GM12878 (cell line): ENCODE results near the gene C4B. TPM values are rescaled to one million over a fixed set of nuclear protein-coding genes. Genes with fewer than 3 reads are reported as not detected.
"Not testable (repeated sequence)": the region's sequence is repeated elsewhere in the genome, so short reads cannot be mapped to it uniquely, and the experiment has no call there.

Experiments
- ATAC-seq: fragments of 200-7000 bp; cut with Tn5 transposase; 3 replicates; pipeline ENCODE4 v1.9.1; 2020; ENCODE audit warnings: mild to moderate bottlenecking, moderate library complexity
- BruUV-seq: library from RNA; stranded (reverse); fragments of 400-500 nt; replicated peaks from 2 replicates; lab custom pipeline; 2021; lab: Mats Ljungman, UMichigan
- CTCF ChIA-PET: fragments of 300-600 bp; sonication (Branson Sonifier 250); formaldehyde crosslinking; extraction: SDS; loops from one replicate; lab custom pipeline; 2021; ENCODE audit warnings: inconsistent platforms; lab: Yijun Ruan, JAX
- POLR2A ChIA-PET: fragments of 350-600 bp; formaldehyde crosslinking; extraction: SDS; loops from one replicate; lab custom pipeline; 2021; ENCODE audit warnings: inconsistent platforms; lab: Charles Lee
- RAD21 ChIA-PET: fragments of 300-600 bp; sonication (Branson Sonifier 250); formaldehyde crosslinking; loops from one replicate; lab custom pipeline; 2023; ENCODE audit warnings: antibody characterized with exemption; ENCODE audit not compliant: unreplicated experiment; lab: Charles Lee
- SMC1A ChIA-PET: fragments of 300-600 bp; sonication (Branson Sonifier 250); formaldehyde crosslinking; loops from one replicate; lab custom pipeline; 2023; ENCODE audit not compliant: unreplicated experiment, uncharacterized antibody; lab: Charles Lee
- DNase-seq: peaks from one replicate; pipeline ENCODE4 v3.0.0-alpha.2; 2011; ENCODE audit warnings: low read depth, low spot score
- FAIRE-seq: peaks from 3 replicates; lab custom pipeline; 2011; peaks lifted over from hg19 to GRCh38; lab: Jason Lieb, UNC
- H2AFZ ChIP-seq: 2 replicates; pipeline ENCODE4 v1.6.0; 2011; ENCODE audit warnings: low read depth, low read length, control low read depth; ENCODE audit not compliant: control insufficient read depth
- H3K27ac ChIP-seq: 2 replicates; pipeline ENCODE4 v1.5.1; 2011; ENCODE audit warnings: control low read depth; ENCODE audit not compliant: control insufficient read depth, insufficient read depth
- H3K27me3 ChIP-seq, 2 experiments: replicated peaks in 1 of 2; 2 replicates each; pipeline versions ENCODE4 v1.6.0 to v1.6.1; 2011; ENCODE audit warnings: low read length in 1 of 2; ENCODE audit not compliant: control insufficient read depth in 2 of 2, insufficient read depth in 2 of 2
- H3K36me3 ChIP-seq, 2 experiments: 2 replicates each; pipeline ENCODE4 v1.5.1; 2011; ENCODE audit warnings: low read length in 1 of 2; ENCODE audit not compliant: control insufficient read depth in 2 of 2, insufficient read depth in 2 of 2
- H3K4me1 ChIP-seq: 2 replicates; pipeline ENCODE4 v1.6.1; 2011; ENCODE audit warnings: mild to moderate bottlenecking, low read length, moderate library complexity, mixed read lengths; ENCODE audit not compliant: control insufficient read depth, insufficient read depth
- H3K4me2 ChIP-seq: 2 replicates; pipeline ENCODE4 v1.6.0; 2011; ENCODE audit warnings: control low read depth; ENCODE audit not compliant: control insufficient read depth, insufficient read depth
- H3K4me3 ChIP-seq: fragments of 200-600 bp; sonication (generic); 2 replicates; pipeline ENCODE4 v1.5.1; 2016
- H3K79me2 ChIP-seq: 2 replicates; pipeline ENCODE4 v1.6.0; 2011; ENCODE audit warnings: low read length; ENCODE audit not compliant: control insufficient read depth, insufficient read depth
- H3K9ac ChIP-seq: 2 replicates; pipeline ENCODE4 v1.8.0; 2011; ENCODE audit warnings: low read length, control low read depth, mixed read lengths; ENCODE audit not compliant: control insufficient read depth, insufficient read depth
- H3K9me3 ChIP-seq: replicated peaks from 3 replicates; pipeline ENCODE4 v1.5.1; 2011; ENCODE audit warnings: mild to moderate bottlenecking, low read length; ENCODE audit not compliant: control insufficient read depth, insufficient read depth
- H4K20me1 ChIP-seq: 2 replicates; pipeline ENCODE4 v1.6.0; 2011; ENCODE audit not compliant: control insufficient read depth, insufficient read depth
- WGBS: methylation state at CpG from one replicate; pipeline ENCODE4 v1.1.6; 2016; ENCODE audit warnings: low lambda C conversion rate; ENCODE audit not compliant: insufficient replicate concordance, insufficient coverage; ENCODE audit errors: missing lambda C conversion rate; 5-methylcytosine and 5-hydroxymethylcytosine counted together
- in situ Hi-C: fragments of 300-500 bp; cut with MboI; formaldehyde crosslinking; loops from 9 replicates; pipeline ENCODE4 v1.14.3; 2018; ENCODE audit warnings: mixed read lengths
- intact Hi-C: fragments of 100-400 bp; cut with micrococcal nuclease; formaldehyde crosslinking; loops from one replicate; pipeline ENCODE4 v1.14.2; 2022; ENCODE audit not compliant: unreplicated experiment
- polyA plus RNA-seq, 11 experiments: library from polyadenylated mRNA; depleted of rRNA in 4 of 11; unstranded in 6 of 11; stranded (reverse) in 5 of 11; fragments of >200 nt; fragmentation: Nextera tagmentation in 4 of 11; fragmentation: Illumina TruSeq in 1 of 11; extraction: Ambion mirVana in 4 of 11; extraction: Trizol in 1 of 11; gene quantifications; 1 replicate in 1 of 11; 2 replicates in 10 of 11; pipeline versions ENCODE4 v1.2.1 to v1.2.3, GENCODE V29; 2011 to 2016; ENCODE audit warnings: inconsistent platforms in 2 of 11, missing spikeins in 2 of 11, low read depth in 1 of 11
- total RNA-seq, 4 experiments: library from RNA; depleted of rRNA in 3 of 4; stranded (reverse); fragments of >200 nt in 3 of 4; fragmentation: Illumina TruSeq in 1 of 4; extraction: Trizol in 1 of 4; gene quantifications; 2 replicates each; pipeline versions ENCODE4 v1.2.1 to v1.2.3, GENCODE V29; 2013 to 2021

C4B gene
- total and polyA plus RNA-seq, 10 of the 15 experiments (the other 5 are each of a cell fraction or from before 2014, with no cell fraction given): 0.13 to 5.6 (median 1.7) TPM; not detected in 1

GRCh38 chr6:32012941-32013617, 1.5 kb upstream of the C4B start:
- WGBS: 74% methylated on average over 8 of the region's 17 CpGs
- POLR2A ChIA-PET: not testable (repeated sequence)

GRCh38 chr6:32013738-32014137, 857 bp upstream of the C4B start:
- H3K9ac ChIP-seq, H3K9me3 ChIP-seq, H3K79me2 ChIP-seq, intact Hi-C loops, H2AFZ ChIP-seq, DNase-seq, H3K4me1 ChIP-seq, H3K27me3 ChIP-seq, RAD21 ChIA-PET, in situ Hi-C loops, H4K20me1 ChIP-seq, H3K36me3 ChIP-seq, CTCF ChIA-PET, SMC1A ChIA-PET, BruUV-seq, H3K27ac ChIP-seq, ATAC-seq, POLR2A ChIA-PET, H3K4me3 ChIP-seq, H3K4me2 ChIP-seq: not testable (repeated sequence)
- no CpG with 5 or more reads among the region's 5 CpGs for WGBS
- peak; percentile 84 for FAIRE-seq

More at GRCh38 chr6:32012941-32013617, 1.5 kb upstream of the C4B start:
- intact Hi-C loops, ATAC-seq, DNase-seq, BruUV-seq, H3K4me1 ChIP-seq, H3K9me3 ChIP-seq, H3K27me3 ChIP-seq, H3K27ac ChIP-seq, in situ Hi-C loops, H3K79me2 ChIP-seq, SMC1A ChIA-PET, CTCF ChIA-PET, H3K4me3 ChIP-seq, RAD21 ChIA-PET, H3K9ac ChIP-seq, H3K36me3 ChIP-seq, H3K4me2 ChIP-seq, H4K20me1 ChIP-seq, H2AFZ ChIP-seq, FAIRE-seq: not testable (repeated sequence)

GRCh38 chr6:32022100-32022499, 7.5 kb downstream of the C4B start:
- ATAC-seq, H3K4me2 ChIP-seq, H2AFZ ChIP-seq, SMC1A ChIA-PET, FAIRE-seq, in situ Hi-C loops, RAD21 ChIA-PET, H3K4me3 ChIP-seq, CTCF ChIA-PET, H3K27ac ChIP-seq, H3K79me2 ChIP-seq, H3K9me3 ChIP-seq, intact Hi-C loops, H4K20me1 ChIP-seq, BruUV-seq, H3K36me3 ChIP-seq, H3K9ac ChIP-seq, H3K27me3 ChIP-seq, POLR2A ChIA-PET, DNase-seq, H3K4me1 ChIP-seq: not testable (repeated sequence)
- no CpG with 5 or more reads among the region's 10 CpGs for WGBS

DNA sequence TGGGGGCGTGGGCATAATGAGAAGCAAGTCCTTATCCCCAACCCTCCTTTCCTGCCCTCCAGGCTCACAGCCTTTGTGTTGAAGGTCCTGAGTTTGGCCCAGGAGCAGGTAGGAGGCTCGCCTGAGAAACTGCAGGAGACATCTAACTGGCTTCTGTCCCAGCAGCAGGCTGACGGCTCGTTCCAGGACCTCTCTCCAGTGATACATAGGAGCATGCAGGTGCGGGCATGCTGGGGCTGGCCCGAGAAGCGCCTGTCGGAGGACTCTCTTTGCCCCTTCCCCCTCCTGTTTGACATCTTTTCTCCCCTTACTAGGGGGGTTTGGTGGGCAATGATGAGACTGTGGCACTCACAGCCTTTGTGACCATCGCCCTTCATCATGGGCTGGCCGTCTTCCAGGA, 14.0 kb downstream of the C4B start:
- H3K4me1 ChIP-seq, SMC1A ChIA-PET, H3K27me3 ChIP-seq, H3K4me2 ChIP-seq, H2AFZ ChIP-seq, FAIRE-seq, H3K36me3 ChIP-seq, H3K9ac ChIP-seq, intact Hi-C loops, H3K4me3 ChIP-seq, BruUV-seq, H4K20me1 ChIP-seq, in situ Hi-C loops, H3K9me3 ChIP-seq, DNase-seq, ATAC-seq, RAD21 ChIA-PET, H3K27ac ChIP-seq, CTCF ChIA-PET, POLR2A ChIA-PET, H3K79me2 ChIP-seq: not testable (repeated sequence)
- WGBS: 65% methylated on average over 7 of the region's 10 CpGs
